ENCODE results near the gene PITPNB.

The PITPNB gene

DNA sequence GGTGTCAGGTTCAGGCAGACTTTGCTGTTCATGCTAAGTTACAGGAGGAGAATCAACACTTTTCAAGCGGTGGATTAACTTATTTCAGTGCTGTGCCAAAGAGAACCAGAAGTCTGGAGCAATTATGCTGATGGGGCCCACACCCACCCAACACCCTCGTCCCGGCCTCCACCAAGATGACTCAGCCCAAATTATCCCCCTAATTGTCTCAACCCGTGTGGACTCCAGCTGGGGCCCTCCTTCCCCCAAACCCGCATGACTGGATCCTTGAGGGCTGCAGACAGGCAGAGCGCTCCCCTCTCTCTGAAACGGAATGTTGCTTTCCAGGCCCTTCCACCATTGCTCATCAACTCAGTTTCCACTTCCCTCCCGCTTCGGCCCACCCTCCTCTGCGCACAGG is 82.9 kb downstream of the PITPNB start:
- no peak overlapping the region for H3K4me3 ChIP-seq (ENCODE audit: low read depth, low read length)
- no peak for DNase-seq (ENCODE audit: low read depth)
- TF ChIP-seq, protein P1, sequence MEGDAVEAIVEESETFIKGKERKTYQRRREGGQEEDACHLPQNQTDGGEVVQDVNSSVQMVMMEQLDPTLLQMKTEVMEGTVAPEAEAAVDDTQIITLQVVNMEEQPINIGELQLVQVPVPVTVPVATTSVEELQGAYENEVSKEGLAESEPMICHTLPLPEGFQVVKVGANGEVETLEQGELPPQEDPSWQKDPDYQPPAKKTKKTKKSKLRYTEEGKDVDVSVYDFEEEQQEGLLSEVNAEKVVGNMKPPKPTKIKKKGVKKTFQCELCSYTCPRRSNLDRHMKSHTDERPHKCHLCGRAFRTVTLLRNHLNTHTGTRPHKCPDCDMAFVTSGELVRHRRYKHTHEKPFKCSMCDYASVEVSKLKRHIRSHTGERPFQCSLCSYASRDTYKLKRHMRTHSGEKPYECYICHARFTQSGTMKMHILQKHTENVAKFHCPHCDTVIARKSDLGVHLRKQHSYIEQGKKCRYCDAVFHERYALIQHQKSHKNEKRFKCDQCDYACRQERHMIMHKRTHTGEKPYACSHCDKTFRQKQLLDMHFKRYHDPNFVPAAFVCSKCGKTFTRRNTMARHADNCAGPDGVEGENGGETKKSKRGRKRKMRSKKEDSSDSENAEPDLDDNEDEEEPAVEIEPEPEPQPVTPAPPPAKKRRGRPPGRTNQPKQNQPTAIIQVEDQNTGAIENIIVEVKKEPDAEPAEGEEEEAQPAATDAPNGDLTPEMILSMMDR (IDR thresholded peaks at IDR 0.05; ENCODE audit: control insufficient read depth, extremely low read depth, insufficient read depth) = no peak

DNA sequence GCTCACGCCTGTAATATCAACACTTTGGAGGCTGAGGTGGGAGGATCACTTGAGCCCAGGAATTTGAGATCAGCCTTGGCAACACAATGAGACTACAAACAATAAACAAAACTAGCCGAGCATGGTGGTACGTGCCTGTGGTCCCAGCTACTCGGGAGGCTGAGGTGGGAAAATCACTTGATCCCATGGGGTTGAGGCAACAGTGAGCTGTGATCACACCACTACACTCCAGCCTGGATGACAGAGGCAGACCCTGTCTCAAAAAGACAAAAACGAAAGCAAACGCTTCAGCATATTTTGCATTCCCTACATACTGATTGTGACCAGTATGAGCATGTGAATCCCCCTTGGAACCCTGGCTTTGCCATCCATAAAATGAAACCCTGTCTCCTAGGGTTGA is 83.6 kb downstream of the PITPNB start:
- H3K4me3 ChIP-seq (ENCODE audit: low read depth, low read length) = no peak overlapping the region
- DNase-seq (ENCODE audit: low read depth) = no peak
- TF ChIP-seq, protein P1 (IDR thresholded peaks at IDR 0.05; ENCODE audit: control insufficient read depth, extremely low read depth, insufficient read depth) = no peak

DNA sequence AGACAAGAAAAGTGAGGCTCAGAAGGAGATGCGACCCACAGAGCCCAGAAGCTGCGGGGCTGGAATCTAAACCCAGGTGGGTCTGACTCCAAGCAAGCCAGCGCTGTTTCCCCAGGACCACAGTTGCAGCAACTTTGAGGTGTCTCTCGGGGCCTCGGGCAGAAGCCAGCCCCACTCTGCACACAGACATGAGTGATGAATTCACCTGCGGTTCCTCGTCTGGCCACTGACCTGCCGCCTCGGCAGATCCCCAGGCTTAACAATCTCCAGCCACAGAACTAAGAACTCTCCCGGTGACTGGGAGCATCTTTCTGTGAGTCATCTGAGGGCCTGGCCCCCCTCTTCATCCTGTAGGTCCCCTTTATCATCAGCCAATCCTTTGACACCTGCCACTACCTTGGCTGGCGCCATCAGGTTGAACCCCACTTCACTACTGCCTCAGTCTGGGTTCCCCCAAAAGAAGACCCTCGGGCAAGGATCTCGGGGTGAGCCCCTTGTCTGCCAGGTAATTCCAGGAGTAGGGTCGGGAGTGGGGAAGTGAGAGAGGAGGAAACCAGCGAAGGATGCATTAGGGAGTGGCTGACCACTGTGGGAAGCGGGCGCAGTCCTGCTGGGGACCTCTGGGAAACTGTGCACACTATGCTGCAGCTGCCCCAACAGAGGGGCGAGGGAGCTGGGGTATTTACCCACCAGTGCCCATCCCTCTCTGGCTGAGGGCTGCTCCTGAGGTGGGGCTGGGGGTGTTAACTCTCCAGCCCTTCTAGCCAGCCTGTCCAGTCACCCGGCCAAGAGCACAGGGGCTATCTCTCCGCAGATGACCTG is 84.5 kb downstream of the PITPNB start:
- no peak for DNase-seq (ENCODE audit: low read depth)
- H3K4me3 ChIP-seq (ENCODE audit: low read depth, low read length) = no peak overlapping the region
- TF ChIP-seq, protein P1 (IDR thresholded peaks at IDR 0.05; ENCODE audit: control insufficient read depth, extremely low read depth, insufficient read depth) = no peak

DNA sequence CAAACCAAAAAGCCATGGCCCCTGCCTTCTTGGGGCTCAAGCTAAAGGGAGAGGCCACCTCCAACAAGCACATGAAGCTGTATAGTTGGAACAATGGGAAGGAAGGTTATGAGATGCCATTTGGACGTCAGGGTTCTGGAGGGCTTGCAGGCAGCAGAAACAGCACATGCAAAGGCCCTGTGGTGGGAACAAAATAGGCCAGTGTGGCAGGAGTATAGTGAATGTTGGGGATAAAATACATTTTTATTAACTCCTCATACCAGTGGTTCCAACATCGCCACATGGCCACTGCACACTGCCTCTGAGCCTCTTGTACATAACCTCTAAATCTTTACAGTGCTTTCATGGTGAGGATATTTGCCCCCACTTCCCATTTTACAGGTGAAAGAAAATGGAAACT is 85.3 kb downstream of the PITPNB start:
- TF ChIP-seq, protein P1 (IDR thresholded peaks at IDR 0.05; ENCODE audit: control insufficient read depth, extremely low read depth, insufficient read depth) = no peak

DNA sequence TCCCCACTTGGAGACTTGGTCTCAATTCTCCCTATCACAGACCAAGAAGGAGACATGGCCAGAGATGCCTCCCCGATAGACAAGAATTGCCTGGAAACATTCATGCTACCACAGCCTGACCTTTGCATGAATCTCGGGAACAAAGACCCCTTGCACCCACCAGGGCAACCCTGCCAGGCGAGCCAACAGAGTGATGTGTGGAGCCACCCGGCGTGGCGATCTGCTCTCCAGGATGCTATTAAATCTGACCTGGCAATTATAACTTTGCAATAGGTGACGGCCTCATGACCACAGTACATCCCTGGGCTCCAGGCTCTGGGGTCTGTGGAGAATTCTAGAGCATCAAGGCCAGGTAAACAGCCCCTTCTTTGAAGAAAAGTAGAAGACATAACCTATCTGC is 86.5 kb downstream of the PITPNB start:
- TF ChIP-seq, protein P1 (IDR thresholded peaks at IDR 0.05; ENCODE audit: control insufficient read depth, extremely low read depth, insufficient read depth) = no peak
- H3K4me3 ChIP-seq (ENCODE audit: low read depth, low read length) = no peak overlapping the region
- no peak for DNase-seq (ENCODE audit: low read depth)

More for the DNA sequence above, 85.3 kb downstream of the PITPNB start:
- H3K4me3 ChIP-seq (ENCODE audit: low read depth, low read length) = no peak overlapping the region
- DNase-seq (ENCODE audit: low read depth) = no peak

DNA sequence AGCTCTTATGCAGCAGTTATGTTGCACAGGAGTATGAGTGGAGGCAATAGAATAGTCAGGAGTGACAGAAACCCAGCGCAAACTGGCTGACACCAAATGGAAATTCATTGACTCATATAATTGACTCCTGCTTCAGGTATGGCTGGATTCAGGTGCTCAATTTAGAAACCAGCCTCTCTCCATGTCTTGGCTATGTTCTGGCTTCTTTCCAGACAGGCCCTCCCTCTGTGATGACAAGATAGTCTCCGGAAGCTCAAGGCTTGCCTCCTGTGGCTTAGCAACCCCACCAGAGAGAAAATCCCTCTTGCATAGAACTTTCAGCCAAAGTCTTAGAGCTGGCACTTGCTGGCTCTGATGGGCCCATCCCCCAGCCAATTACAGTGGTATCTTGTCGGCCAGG is 89.4 kb downstream of the PITPNB start:
- H3K4me3 ChIP-seq (ENCODE audit: low read depth, low read length) = no peak overlapping the region
- DNase-seq (ENCODE audit: low read depth) = no peak
- TF ChIP-seq, protein P1 (IDR thresholded peaks at IDR 0.05; ENCODE audit: control insufficient read depth, extremely low read depth, insufficient read depth) = no peak
